ENCODE measurements around the gene GIT2. TPM values are rescaled to one million over a fixed set of nuclear protein-coding genes. Genes with fewer than 3 reads are reported as not detected.
"Not testable (repeated sequence)": the region's sequence is repeated elsewhere in the genome, so short reads cannot be mapped to it uniquely, and the experiment has no call there.

The GIT2 gene
- total RNA-seq, 1 donor from 2014 or later = 57.6 TPM

GRCh38 chr12:109944561-109945359, 51.4 kb downstream of the GIT2 start:
- peak; percentile 62 for DNase-seq

DNA sequence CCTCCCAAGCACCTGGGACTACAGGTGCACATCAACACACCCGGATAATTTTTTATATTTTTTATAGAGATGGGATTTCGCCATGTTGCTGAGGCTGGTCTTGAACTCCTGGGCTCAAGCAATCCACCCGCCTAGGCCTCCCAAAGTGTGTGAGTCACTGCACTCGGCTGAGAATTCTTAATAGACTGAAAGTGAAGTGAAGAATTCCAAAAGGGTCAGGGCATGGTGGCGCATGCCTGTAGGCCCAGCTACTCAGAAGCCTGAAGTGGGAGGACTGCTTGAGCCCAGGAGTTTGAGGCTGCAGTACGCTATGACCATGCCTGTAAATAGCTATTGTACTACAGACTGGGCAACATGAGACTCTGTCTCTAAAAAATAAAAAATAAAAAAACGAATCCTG, 52.4 kb downstream of the GIT2 start:
- no peak for DNase-seq

GRCh38 chr12:109940339-109940923, 55.7 kb downstream of the GIT2 start:
- DNase-seq = no peak

- DNase-seq = no peak
Observed at GRCh38 chr12:109939504-109939903, 56.7 kb downstream of the GIT2 start.

DNA sequence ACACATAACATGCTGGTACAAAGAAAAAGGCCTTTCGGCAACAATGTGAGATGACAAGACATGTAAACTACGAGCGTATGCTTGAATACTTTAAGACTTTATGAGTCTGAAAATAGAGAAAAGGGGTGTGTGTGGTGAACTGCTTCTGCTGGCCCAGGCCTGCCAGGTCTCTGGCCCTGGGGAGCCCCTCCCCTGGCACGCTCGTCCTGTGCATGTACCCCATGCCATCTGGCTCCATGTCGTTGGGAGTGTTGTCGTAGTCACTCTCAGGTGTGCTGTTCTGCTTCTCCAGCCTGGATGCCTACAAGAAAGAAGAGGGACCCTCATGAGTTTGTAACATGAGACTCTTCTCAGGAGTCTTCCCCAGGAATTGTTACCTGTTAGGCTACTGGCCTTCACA, 57.2 kb downstream of the GIT2 start:
- DNase-seq = no peak

- DNase-seq = no peak
Observed at GRCh38 chr12:109937371-109937770, 58.8 kb downstream of the GIT2 start.

- DNase-seq = peak; percentile 37
Observed at GRCh38 chr12:109934026-109934425, 62.1 kb downstream of the GIT2 start.

GRCh38 chr12:109932878-109933503, 63.2 kb downstream of the GIT2 start:
- DNase-seq = peak; percentile 74

- DNase-seq = no peak
Observed at GRCh38 chr12:109931143-109931542, 65.0 kb downstream of the GIT2 start.

GRCh38 chr12:109930028-109930800, 66.0 kb downstream of the GIT2 start:
- DNase-seq = peak; percentile 56

DNA sequence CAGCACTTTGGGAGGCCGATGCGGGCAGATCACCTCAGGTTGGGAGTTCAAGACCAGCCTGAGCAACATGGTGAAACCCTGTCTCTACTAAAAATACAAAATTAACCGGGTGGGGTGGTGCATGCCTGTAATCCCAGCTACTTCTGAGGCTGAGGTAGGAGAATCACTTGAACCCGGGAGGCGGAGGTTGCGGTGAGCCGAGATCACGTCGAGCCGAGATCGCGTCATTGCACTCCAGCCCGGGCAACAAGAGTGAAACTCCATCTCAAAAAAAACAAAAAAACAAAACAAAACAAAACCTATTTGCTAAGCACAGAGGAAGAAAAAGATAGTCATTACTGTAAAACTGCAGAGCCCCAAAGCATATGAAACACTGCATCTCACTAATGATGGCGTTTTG, 66.8 kb downstream of the GIT2 start:
- not testable (repeated sequence) for DNase-seq

DNA sequence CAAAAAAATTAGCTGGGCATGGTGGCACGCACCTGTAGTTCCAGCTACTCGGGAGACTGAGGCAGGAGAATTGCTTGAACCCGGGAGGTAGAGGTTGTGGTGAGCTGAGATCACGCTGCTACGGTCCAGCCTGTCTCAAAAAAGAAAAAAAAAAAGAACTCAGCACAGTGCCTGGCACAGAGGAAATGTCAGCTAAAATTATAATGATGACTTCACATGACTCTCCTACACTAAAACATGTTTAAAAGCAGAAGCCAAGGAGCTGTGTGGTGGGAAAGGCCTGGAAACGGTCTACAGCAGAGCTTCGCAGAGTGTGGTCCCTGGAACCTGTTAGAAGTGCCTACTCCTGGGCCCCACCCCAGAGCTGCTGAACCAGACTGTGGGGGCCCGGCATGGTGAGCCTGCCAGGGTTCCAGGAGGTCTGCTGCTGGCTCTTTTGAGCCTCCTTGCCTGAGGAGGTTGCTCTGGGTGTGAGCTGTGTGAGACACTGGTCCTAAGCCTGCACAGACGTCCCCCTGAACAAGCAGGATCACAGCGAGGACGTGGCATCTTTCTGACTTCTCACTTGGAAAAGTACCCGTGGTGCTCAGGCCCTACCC, 68.0 kb downstream of the GIT2 start:
- no peak for DNase-seq

DNA sequence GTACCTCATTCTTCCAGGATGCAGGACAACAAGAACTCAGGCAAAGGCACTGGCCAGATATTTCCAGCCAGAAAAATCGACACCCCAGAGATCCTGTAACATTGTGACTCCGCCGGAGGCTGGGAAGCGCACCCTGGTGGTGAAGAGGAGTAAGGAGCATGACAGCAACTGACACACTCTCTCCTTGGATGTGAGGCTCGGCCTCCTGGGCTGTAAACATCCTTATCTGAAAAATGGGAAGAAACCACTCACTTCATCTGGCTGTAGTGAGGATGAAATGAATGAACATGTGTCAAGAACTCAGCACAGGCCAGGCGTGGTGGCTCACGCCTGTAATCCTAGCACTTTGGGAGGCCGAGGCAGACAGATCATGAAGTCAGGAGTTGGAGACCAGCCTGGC, 68.5 kb downstream of the GIT2 start:
- peak; percentile 37 for DNase-seq

DNA sequence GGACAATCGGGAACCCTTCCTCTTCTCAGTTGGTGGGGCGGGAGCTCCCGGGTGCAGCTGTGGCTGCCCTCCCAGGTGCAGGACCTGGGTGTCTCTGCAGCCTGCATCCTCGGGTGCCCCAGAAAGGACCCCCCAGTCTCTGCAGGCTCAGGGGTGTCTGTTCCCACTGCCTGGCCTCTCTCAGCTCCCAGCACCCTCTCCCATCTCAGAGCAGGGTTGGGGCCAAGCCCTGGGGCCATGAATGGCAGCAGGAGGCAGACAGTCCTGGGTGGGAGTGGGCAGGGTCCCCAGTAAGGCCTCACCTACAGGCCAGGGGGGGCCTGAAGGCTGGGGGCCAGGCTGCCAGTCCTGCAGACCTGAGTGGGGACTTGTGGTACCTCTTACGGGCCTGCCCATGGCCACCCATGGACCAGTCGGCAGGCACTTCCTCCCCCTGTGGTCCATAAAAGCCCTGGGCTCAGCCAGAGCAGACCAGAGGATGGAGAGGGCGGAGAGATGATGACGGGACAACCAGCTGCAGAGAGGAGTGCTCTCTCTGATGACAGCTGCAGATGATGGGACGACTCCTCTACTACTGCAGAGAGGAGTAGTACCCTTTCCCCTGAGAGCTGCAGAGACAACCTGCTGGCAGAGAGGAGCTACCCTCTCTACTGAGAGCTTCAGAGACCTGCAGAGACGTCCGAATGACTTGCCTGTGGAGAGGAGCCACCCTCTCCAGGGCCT, 69.5 kb downstream of the GIT2 start:
- peak; percentile 37 for DNase-seq

- DNase-seq = peak; percentile 80
Observed at GRCh38 chr12:109926016-109926415, 70.2 kb downstream of the GIT2 start.

DNA sequence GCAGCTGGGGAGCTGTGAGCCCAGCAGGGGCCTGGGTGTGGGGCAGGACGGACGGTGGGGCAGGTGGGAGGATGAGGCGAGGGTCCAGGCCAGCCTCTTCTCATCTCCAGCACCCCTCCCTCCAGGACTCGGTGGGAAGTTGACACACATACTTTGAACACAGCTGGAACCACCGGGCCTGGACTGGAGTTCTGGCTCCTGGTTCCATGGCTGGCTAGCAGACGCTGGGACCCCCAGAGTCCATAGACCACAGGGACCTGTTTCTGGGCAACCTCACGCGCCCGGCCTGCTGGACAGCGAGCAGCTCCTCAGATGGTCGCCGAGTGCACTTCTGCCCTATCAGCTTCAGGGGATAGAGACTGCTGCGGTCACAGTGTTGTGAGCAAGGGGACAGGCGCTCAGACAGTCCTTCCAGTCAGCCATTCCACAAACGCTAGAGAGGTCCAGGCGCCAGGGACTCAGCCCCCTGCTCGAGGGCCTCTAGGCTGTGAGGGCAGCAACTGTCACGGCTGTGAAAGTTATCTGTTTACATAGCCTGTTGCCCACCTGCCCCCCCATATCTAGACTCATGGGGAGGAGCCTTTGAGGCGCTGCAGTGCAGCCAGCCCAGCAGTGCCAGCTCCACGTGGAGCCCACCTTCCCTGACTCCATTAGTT, 70.9 kb downstream of the GIT2 start:
- peak; percentile 73 for DNase-seq

DNA sequence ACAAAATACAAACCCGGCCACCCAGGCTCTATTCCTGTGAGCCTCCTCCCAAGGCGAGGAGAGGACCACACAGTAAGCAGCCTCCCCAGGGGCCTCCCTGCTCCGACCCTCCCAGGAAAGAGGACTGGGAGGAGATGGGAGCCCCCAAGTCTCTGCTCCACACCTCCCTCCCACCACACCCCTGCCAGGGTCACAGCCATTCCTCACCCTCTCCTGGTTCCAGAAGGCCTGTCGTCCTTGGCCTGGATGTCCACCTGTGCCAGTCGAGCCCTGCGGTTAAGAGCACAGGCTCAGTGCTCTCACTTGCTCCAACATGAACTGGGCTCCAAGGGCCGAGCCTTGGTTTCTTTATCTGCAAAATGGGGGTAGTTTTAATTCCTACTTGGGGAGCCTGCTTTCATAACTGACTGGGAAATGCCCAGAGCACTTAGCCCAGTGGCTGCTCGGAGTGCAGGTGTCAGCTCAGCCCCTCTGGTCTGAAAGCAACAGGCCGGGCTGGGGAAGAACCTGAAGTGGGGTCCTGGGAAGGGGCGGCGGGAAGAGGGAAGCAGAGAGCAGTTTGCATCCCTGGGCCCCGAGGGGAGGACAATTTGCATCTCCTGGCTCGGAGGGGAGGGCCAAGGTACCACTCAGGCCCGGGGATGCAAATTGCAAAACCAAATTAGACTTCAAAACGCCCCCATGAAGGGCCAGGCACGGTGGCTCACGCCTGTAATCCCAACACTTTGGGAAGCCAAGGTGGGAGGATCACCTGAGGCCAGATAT, 72.5 kb downstream of the GIT2 start:
- no peak for DNase-seq

- DNase-seq = no peak
Observed at GRCh38 chr12:109923038-109923437, 73.1 kb downstream of the GIT2 start.

DNA sequence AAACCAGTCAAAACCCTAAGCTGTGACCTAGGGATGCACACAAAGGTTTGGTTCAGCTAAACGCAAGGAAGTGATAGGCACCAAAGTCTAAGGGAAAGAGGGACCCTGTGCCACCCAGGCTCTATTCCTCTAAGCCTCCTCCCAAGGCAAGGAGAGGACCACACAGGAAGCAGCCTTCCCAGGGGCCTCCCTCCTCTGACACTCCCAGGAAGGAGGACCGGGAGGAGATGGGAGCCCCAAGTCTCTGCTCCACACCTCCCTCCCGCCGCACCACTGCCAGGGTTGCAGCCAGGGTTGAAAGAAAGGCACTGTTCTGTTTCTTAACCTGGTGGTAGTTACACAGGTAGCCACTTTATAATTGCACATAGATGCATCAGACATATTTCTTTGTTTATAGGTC, 74.2 kb downstream of the GIT2 start:
- DNase-seq = no peak

GRCh38 chr12:109920261-109920780, 75.8 kb downstream of the GIT2 start:
- DNase-seq = peak; percentile 55
